Panc1 (cell line): ENCODE results near the gene ETDB. TPM values are rescaled to one million over a fixed set of nuclear protein-coding genes. Genes with fewer than 3 reads are reported as not detected.

Experiments
- ATAC-seq: fragments of 200-7000 bp; cut with Tn5 transposase; 2 replicates; pipeline ENCODE4 v1.9.1; 2020; ENCODE audit warnings: mild to moderate bottlenecking, moderate library complexity
- BruUV-seq: library from RNA; stranded (reverse); fragments of 400-500 nt; replicated peaks from 2 replicates; lab custom pipeline; 2021; lab: Mats Ljungman, UMichigan
- CTCF ChIA-PET: fragments of 300-600 bp; sonication (Branson Sonifier 250); formaldehyde crosslinking; loops from one replicate; lab custom pipeline; 2022; ENCODE audit warnings: antibody characterized with exemption; lab: Charles Lee
- POLR2A ChIA-PET: fragments of 300-600 bp; sonication (Branson Sonifier 250); formaldehyde crosslinking; loops from one replicate; lab custom pipeline; 2022; ENCODE audit warnings: antibody characterized with exemption; lab: Charles Lee
- DNase-seq: peaks from one replicate; pipeline ENCODE4 v3.0.0-alpha.2; 2010; ENCODE audit warnings: low read depth, low spot score
- H3K27ac ChIP-seq: 2 replicates; pipeline ENCODE4 v1.5.1; 2011; ENCODE audit warnings: mild to moderate bottlenecking, low read length, inconsistent platforms
- H3K27me3 ChIP-seq: fragments of 200-500 bp; sonication (Bioruptor generic); 2 replicates; pipeline ENCODE4 v1.6.0; 2014; ENCODE audit warnings: low read length, inconsistent platforms; ENCODE audit not compliant: control insufficient read depth, insufficient read depth
- H3K36me3 ChIP-seq: fragments of 200-500 bp; sonication (Bioruptor generic); 2 replicates; pipeline ENCODE4 v1.5.1; 2014; ENCODE audit warnings: inconsistent platforms, mild to moderate bottlenecking, low read length, moderate library complexity; ENCODE audit not compliant: control insufficient read depth, insufficient read depth
- H3K4me1 ChIP-seq: 2 replicates; pipeline ENCODE4 v1.5.1; 2011; ENCODE audit warnings: inconsistent platforms, mild to moderate bottlenecking, low read length, moderate library complexity; ENCODE audit not compliant: control insufficient read depth, insufficient read depth
- H3K4me3 ChIP-seq, 2 experiments: 2 replicates each; pipeline ENCODE4 v1.5.1; 2011 to 2012; ENCODE audit warnings: low read depth in 2 of 2, low read length in 2 of 2, mild to moderate bottlenecking in 2 of 2, inconsistent platforms in 1 of 2, moderate library complexity in 1 of 2
- H3K9me3 ChIP-seq: fragments of 200-500 bp; sonication (Bioruptor generic); 2 replicates; pipeline ENCODE4 v1.5.1; 2014; ENCODE audit warnings: low read depth, mild to moderate bottlenecking, inconsistent platforms, low read length, moderate library complexity; ENCODE audit not compliant: control insufficient read depth, insufficient read depth
- POLR2AphosphoS5 ChIP-seq: IDR thresholded peaks from 2 replicates; pipeline ENCODE4 v1.6.1; 2012; ENCODE audit warnings: mild to moderate bottlenecking, low read depth, low read length, moderate library complexity
- in situ Hi-C: cut with HindIII; loops from 2 replicates; pipeline ENCODE4 v1.10.0; 2016; ENCODE audit warnings: low sequenced_read_pairs, low pct_unique_long_range_greater_than_20kb
- intact Hi-C: fragments of 100-400 bp; cut with micrococcal nuclease; formaldehyde crosslinking; loops from one replicate; pipeline ENCODE4 v1.10.0; 2022; ENCODE audit not compliant: unreplicated experiment
- total RNA-seq: library from RNA; stranded (reverse); gene quantifications from one replicate; pipeline ENCODE4 v1.2.1, GENCODE V29; 2021; ENCODE audit not compliant: unreplicated experiment

The ETDB gene
- total RNA-seq, 1 experiment from 2014 or later, result not detected

GRCh38 chrX:135081693-135082404, 38.5 kb downstream of the ETDB start:
- ChIA-PET POLR2A (interaction anchor here (0.6 kb wide), 1 partner anchor 314 kb away, joined by 3 read pairs; no protein-coding TSS in a partner anchor), CTCF (interaction anchor here (0.6 kb wide), 1 partner anchor 64 kb away, joined by 3 read pairs; no protein-coding TSS in a partner anchor)
- no peak for TF ChIP-seq POLR2AphosphoS5
- no TSS peak for BruUV-seq
- Histone ChIP-seq H3K36me3 (no peaks in the 10 kb centered on the region), H3K27me3 (peaks cover 4% of the 10 kb centered on the region; the same call in 1 of the 2 replicates), H3K4me3 (no peak overlapping the region), H3K9me3 (no peaks in the 10 kb centered on the region), H3K4me1 (no peaks in the 10 kb centered on the region), H3K27ac (no peak overlapping the region)
- intact Hi-C loops (loop anchor here (10.0 kb wide), 1 partner anchor 117 kb away; no protein-coding TSS in a partner anchor), in situ Hi-C loops (no loop called here)
- DNase-seq (no peak), ATAC-seq (no peak)

Other genes with a start within 250 kb of the ETDB start
- 165 TPM for gene MOSPD1, start 205.3 kb downstream of the ETDB start, total RNA-seq
- gene SMIM10, start 129.5 kb downstream of the ETDB start, total RNA-seq, result 7.2 TPM
- 29.8 TPM for gene RTL8B, start 98.0 kb downstream of the ETDB start, total RNA-seq
- 170 TPM for gene RTL8C, start 88.2 kb downstream of the ETDB start, total RNA-seq
- 72.6 TPM for gene RTL8A, start 68.4 kb downstream of the ETDB start, total RNA-seq
- 0.95 TPM for gene SMIM10L2B, start 21.8 kb downstream of the ETDB start, total RNA-seq
- not detected for gene CT55, start 50.9 kb upstream of the ETDB start, total RNA-seq
- not detected for gene ETDA, start 131.5 kb upstream of the ETDB start, total RNA-seq
- gene ETDC, start 189.0 kb upstream of the ETDB start, total RNA-seq, result not detected
- gene ZNF75D, start 223.6 kb upstream of the ETDB start, total RNA-seq, result 9.7 TPM
- 13.1 TPM for gene ZNF449, start 224.3 kb upstream of the ETDB start, total RNA-seq